ENCODE measurements around the gene DLST.

The DLST gene

GRCh38 chr14:74937171-74937570 is 55.5 kb downstream of the DLST start:
- POLR2A ChIA-PET = no interaction called here
- no peak for TF ChIP-seq ZSCAN16 (tag by site-specific recombination; IDR thresholded peaks at IDR 0.05)
- TF ChIP-seq ZNF155 (tag by site-specific recombination; IDR thresholded peaks at IDR 0.05) = no peak
- TF ChIP-seq KLF8 (tag by site-specific recombination; IDR thresholded peaks at IDR 0.05) = no peak
- no peak for TF ChIP-seq ZNF2 (tag by site-specific recombination; IDR thresholded peaks at IDR 0.05)
- TF ChIP-seq ZBTB10 (tag by site-specific recombination; IDR thresholded peaks at IDR 0.05) = no peak
- TF ChIP-seq ZNF704 (tag by site-specific recombination; IDR thresholded peaks at IDR 0.05) = no peak
- TF ChIP-seq HOXD13 (CRISPR knock-in tag; IDR thresholded peaks at IDR 0.05; ENCODE audit: borderline replicate concordance) = no peak
- TF ChIP-seq ZNF10 (tag by site-specific recombination; IDR thresholded peaks at IDR 0.05) = no peak
- no peak for TF ChIP-seq ZNF654 (tag by site-specific recombination; IDR thresholded peaks at IDR 0.05; ENCODE audit: low read depth)
- no peak for TF ChIP-seq ZBTB6 (tag by site-specific recombination; IDR thresholded peaks at IDR 0.05)
- TF ChIP-seq KLF7 (tag by site-specific recombination; IDR thresholded peaks at IDR 0.05; ENCODE audit: borderline replicate concordance) = no peak
- no peak for TF ChIP-seq ZNF426 (tag by site-specific recombination; IDR thresholded peaks at IDR 0.05)
- TF ChIP-seq ZSCAN5A (tag by site-specific recombination; IDR thresholded peaks at IDR 0.05) = no peak
- TF ChIP-seq MYNN (tag by site-specific recombination; IDR thresholded peaks at IDR 0.05; ENCODE audit: borderline replicate concordance) = no peak
- no peak for TF ChIP-seq ZNF692 (tag by site-specific recombination; IDR thresholded peaks at IDR 0.05)
- no peak for TF ChIP-seq ZNF747 (tag by site-specific recombination; IDR thresholded peaks at IDR 0.05)
- TF ChIP-seq REST (tag by site-specific recombination; IDR thresholded peaks at IDR 0.05) = no peak
- no peak for TF ChIP-seq ZNF560 (tag by site-specific recombination; IDR thresholded peaks at IDR 0.05; ENCODE audit: borderline replicate concordance)
- TF ChIP-seq KLF16 (tag by site-specific recombination; IDR thresholded peaks at IDR 0.05) = no peak
- TF ChIP-seq ZNF202 (tag by site-specific recombination; IDR thresholded peaks at IDR 0.05; ENCODE audit: borderline replicate concordance) = no peak
- CTCF ChIA-PET = interaction anchor here (0.8 to 2.1 kb wide), 3 partner anchors 8 to 15 kb away, joined by 3 to 10 read pairs (median 5); no protein-coding TSS in a partner anchor
- H3K9me3 ChIP-seq (ENCODE audit: control insufficient read depth, insufficient read depth, low read depth, low read length) = no peaks in the 10 kb centered on the region
- no peaks in the 10 kb centered on the region for H3K4me1 ChIP-seq (ENCODE audit: control insufficient read depth, insufficient read depth, low read length)
- peaks cover 0 to 13% of the 10 kb centered on the region in 2 experiments; a peak in 1 of 3 replicates for H3K36me3 ChIP-seq (ENCODE audit: control insufficient read depth in 2 of 2, insufficient read depth in 1 of 2, low read length in 2 of 2)
- H3K4me3 ChIP-seq (ENCODE audit: low read depth, low read length) = no peak overlapping the region
- no peak overlapping the region for H3K27ac ChIP-seq (ENCODE audit: extremely low read depth, low read depth, low read length)
